HepG2 (cell line): ENCODE data around the gene FRMD4A. TPM values are rescaled to one million over a fixed set of nuclear protein-coding genes. Genes with fewer than 3 reads are reported as not detected.
A peak's percentile ranks its signal among the peaks of the same experiment; 100 is the strongest.

Experiments used
- ELF3 ChIP-seq: IDR thresholded peaks from 2 replicates; pipeline ENCODE4 v1.6.1; 2016; ENCODE audit warnings: missing genetic modification reagents, missing compliant biosample characterization
- ELF4 ChIP-seq: sonication (generic); formaldehyde crosslinking; IDR thresholded peaks from 2 replicates; pipeline ENCODE4 v1.5.0; 2020; ENCODE audit warnings: missing genetic modification reagents, mild to moderate bottlenecking, moderate library complexity, borderline replicate concordance
- HIC2 ChIP-seq: sonication (generic); formaldehyde crosslinking; IDR thresholded peaks from 2 replicates; pipeline ENCODE4 v1.9.0; 2022; ENCODE audit warnings: low read depth, missing genetic modification reagents
- KDM5A ChIP-seq: fragments of 200-600 bp; sonication (generic); IDR thresholded peaks from 2 replicates; pipeline ENCODE4 v1.7.0; 2018; ENCODE audit warnings: antibody characterized with exemption, mild to moderate bottlenecking, low read length, borderline replicate concordance
- NFATC3 ChIP-seq: sonication (generic); formaldehyde crosslinking; IDR thresholded peaks from 2 replicates; pipeline ENCODE4 v1.5.1; 2020; ENCODE audit warnings: mild to moderate bottlenecking, missing genetic modification reagents
- SALL1 ChIP-seq: sonication (generic); formaldehyde crosslinking; IDR thresholded peaks from 2 replicates; pipeline ENCODE4 v1.8.0; 2022; ENCODE audit warnings: mild to moderate bottlenecking, missing genetic modification reagents
- TMF1 ChIP-seq: sonication (generic); formaldehyde crosslinking; IDR thresholded peaks from 2 replicates; pipeline ENCODE4 v1.8.1; 2022; ENCODE audit warnings: low read depth, missing genetic modification reagents
- ZBTB7A ChIP-seq: sonication (generic); formaldehyde crosslinking; IDR thresholded peaks from 2 replicates; pipeline ENCODE4 v1.8.0; 2022; ENCODE audit warnings: mild to moderate bottlenecking, missing genetic modification reagents
- ZNF138 ChIP-seq: sonication (generic); formaldehyde crosslinking; IDR thresholded peaks from 2 replicates; pipeline ENCODE4 v1.5.0; 2020; ENCODE audit warnings: mild to moderate bottlenecking, low read depth, missing genetic modification reagents
- ZNF256 ChIP-seq: sonication (generic); formaldehyde crosslinking; conservative IDR thresholded peaks from 2 replicates; pipeline ENCODE4 v1.4.0; 2020; ENCODE audit warnings: missing genetic modification reagents
- ZNF510 ChIP-seq: sonication (generic); formaldehyde crosslinking; IDR thresholded peaks from 2 replicates; pipeline ENCODE4 v1.4.0; 2020; ENCODE audit warnings: low read depth, mild to moderate bottlenecking, missing genetic modification reagents
- ZNF879 ChIP-seq: sonication (generic); formaldehyde crosslinking; IDR thresholded peaks from 2 replicates; pipeline ENCODE4 v1.8.1; 2023; ENCODE audit warnings: missing genetic modification reagents
- polyA plus RNA-seq, 8 experiments: library from polyadenylated mRNA; depleted of rRNA in 3 of 8; stranded (reverse) in 7 of 8; unstranded in 1 of 8; fragments of >200 nt; fragmentation: Illumina TruSeq in 4 of 8; extraction: Trizol in 4 of 8; gene quantifications; 2 replicates each; pipeline versions ENCODE4 v1.2.1 to v1.2.3, GENCODE V29; 2011 to 2016; ENCODE audit warnings: low read depth in 4 of 8, missing spikeins in 1 of 8, mixed read lengths in 1 of 8; ENCODE audit not compliant: insufficient read depth in 1 of 8
- total RNA-seq, 5 experiments: library from RNA; depleted of rRNA; stranded (reverse); fragments of >200 nt; fragmentation: Illumina TruSeq; extraction: Trizol; gene quantifications; 2 replicates each; pipeline ENCODE4 v1.2.3, GENCODE V29; 2016; ENCODE audit warnings: low read depth in 1 of 5
- TF ChIP-seq, protein P1 (sequence below): sonication (generic); formaldehyde crosslinking; IDR thresholded peaks from 2 replicates; pipeline ENCODE4 v1.5.1; 2020; ENCODE audit warnings: mild to moderate bottlenecking, missing genetic modification reagents, borderline replicate concordance
- TF ChIP-seq, protein P2 (sequence below): sonication (generic); formaldehyde crosslinking; IDR thresholded peaks from 2 replicates; pipeline ENCODE4 v1.5.1; 2020; ENCODE audit warnings: missing genetic modification reagents, mild to moderate bottlenecking, borderline replicate concordance
- TF ChIP-seq, protein P3 (sequence below): sonication (generic); formaldehyde crosslinking; IDR thresholded peaks from 2 replicates; pipeline ENCODE4 v1.4.0; 2020; ENCODE audit warnings: missing genetic modification reagents
- TF ChIP-seq, protein P4 (sequence below): sonication (generic); formaldehyde crosslinking; IDR thresholded peaks from 2 replicates; pipeline ENCODE4 v1.9.0; 2021; ENCODE audit warnings: missing genetic modification reagents, mild to moderate bottlenecking, borderline replicate concordance
- TF ChIP-seq, protein P5 (sequence below): sonication (generic); formaldehyde crosslinking; IDR thresholded peaks from 2 replicates; pipeline ENCODE4 v1.4.0; 2020; ENCODE audit warnings: missing genetic modification reagents

The FRMD4A gene
- total and polyA plus RNA-seq, 2 of the 13 experiments (the other 11 are each of a cell fraction or from before 2014, with no cell fraction given): 0.09 to 0.26 TPM

- TF ChIP-seq KDM5A: no peak
- no peak for TF ChIP-seq TMF1 (CRISPR knock-in tag)
- peak; percentile 55; the same call in 1 of the 2 replicates for TF ChIP-seq SALL1
- TF ChIP-seq ELF4: no peak
- no peak for TF ChIP-seq ZNF256 (CRISPR knock-in tag)
- no peak for TF ChIP-seq HIC2 (CRISPR knock-in tag)
- 0 out of 2 replicates have a peak, but pooled peaks have one; percentile 54 for TF ChIP-seq ELF3 (CRISPR knock-in tag)
- TF ChIP-seq, protein P1, sequence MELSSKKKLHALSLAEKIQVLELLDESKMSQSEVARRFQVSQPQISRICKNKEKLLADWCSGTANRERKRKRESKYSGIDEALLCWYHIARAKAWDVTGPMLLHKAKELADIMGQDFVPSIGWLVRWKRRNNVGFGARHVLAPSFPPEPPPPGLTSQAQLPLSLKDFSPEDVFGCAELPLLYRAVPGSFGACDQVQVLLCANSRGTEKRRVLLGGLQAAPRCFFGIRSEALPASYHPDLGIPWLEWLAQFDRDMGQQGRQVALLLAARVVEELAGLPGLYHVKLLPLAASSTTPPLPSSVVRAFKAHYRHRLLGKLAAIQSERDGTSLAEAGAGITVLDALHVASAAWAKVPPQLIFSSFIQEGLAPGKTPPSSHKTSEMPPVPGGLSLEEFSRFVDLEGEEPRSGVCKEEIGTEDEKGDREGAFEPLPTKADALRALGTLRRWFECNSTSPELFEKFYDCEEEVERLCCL: no peak
- TF ChIP-seq ZNF879 (CRISPR knock-in tag): no peak
- no peak for TF ChIP-seq ZNF138 (CRISPR knock-in tag)
- TF ChIP-seq ZBTB7A: no peak
- TF ChIP-seq ZNF510 (CRISPR knock-in tag): no peak
- TF ChIP-seq, protein P2, sequence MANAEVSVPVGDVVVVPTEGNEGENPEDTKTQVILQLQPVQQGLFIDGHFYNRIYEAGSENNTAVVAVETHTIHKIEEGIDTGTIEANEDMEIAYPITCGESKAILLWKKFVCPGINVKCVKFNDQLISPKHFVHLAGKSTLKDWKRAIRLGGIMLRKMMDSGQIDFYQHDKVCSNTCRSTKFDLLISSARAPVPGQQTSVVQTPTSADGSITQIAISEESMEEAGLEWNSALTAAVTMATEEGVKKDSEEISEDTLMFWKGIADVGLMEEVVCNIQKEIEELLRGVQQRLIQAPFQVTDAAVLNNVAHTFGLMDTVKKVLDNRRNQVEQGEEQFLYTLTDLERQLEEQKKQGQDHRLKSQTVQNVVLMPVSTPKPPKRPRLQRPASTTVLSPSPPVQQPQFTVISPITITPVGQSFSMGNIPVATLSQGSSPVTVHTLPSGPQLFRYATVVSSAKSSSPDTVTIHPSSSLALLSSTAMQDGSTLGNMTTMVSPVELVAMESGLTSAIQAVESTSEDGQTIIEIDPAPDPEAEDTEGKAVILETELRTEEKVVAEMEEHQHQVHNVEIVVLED (CRISPR knock-in tag): no peak
- no peak for TF ChIP-seq NFATC3 (CRISPR knock-in tag)
- TF ChIP-seq, protein P3, sequence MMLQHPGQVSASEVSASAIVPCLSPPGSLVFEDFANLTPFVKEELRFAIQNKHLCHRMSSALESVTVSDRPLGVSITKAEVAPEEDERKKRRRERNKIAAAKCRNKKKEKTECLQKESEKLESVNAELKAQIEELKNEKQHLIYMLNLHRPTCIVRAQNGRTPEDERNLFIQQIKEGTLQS (CRISPR knock-in tag): no peak
- TF ChIP-seq, protein P4, sequence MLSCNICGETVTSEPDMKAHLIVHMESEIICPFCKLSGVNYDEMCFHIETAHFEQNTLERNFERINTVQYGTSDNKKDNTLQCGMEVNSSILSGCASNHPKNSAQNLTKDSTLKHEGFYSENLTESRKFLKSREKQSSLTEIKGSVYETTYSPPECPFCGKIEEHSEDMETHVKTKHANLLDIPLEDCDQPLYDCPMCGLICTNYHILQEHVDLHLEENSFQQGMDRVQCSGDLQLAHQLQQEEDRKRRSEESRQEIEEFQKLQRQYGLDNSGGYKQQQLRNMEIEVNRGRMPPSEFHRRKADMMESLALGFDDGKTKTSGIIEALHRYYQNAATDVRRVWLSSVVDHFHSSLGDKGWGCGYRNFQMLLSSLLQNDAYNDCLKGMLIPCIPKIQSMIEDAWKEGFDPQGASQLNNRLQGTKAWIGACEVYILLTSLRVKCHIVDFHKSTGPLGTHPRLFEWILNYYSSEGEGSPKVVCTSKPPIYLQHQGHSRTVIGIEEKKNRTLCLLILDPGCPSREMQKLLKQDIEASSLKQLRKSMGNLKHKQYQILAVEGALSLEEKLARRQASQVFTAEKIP (CRISPR knock-in tag): no peak
- TF ChIP-seq, protein P5, sequence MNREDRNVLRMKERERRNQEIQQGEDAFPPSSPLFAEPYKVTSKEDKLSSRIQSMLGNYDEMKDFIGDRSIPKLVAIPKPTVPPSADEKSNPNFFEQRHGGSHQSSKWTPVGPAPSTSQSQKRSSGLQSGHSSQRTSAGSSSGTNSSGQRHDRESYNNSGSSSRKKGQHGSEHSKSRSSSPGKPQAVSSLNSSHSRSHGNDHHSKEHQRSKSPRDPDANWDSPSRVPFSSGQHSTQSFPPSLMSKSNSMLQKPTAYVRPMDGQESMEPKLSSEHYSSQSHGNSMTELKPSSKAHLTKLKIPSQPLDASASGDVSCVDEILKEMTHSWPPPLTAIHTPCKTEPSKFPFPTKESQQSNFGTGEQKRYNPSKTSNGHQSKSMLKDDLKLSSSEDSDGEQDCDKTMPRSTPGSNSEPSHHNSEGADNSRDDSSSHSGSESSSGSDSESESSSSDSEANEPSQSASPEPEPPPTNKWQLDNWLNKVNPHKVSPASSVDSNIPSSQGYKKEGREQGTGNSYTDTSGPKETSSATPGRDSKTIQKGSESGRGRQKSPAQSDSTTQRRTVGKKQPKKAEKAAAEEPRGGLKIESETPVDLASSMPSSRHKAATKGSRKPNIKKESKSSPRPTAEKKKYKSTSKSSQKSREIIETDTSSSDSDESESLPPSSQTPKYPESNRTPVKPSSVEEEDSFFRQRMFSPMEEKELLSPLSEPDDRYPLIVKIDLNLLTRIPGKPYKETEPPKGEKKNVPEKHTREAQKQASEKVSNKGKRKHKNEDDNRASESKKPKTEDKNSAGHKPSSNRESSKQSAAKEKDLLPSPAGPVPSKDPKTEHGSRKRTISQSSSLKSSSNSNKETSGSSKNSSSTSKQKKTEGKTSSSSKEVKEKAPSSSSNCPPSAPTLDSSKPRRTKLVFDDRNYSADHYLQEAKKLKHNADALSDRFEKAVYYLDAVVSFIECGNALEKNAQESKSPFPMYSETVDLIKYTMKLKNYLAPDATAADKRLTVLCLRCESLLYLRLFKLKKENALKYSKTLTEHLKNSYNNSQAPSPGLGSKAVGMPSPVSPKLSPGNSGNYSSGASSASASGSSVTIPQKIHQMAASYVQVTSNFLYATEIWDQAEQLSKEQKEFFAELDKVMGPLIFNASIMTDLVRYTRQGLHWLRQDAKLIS (CRISPR knock-in tag): no peak
These were observed 70.8 kb downstream of the FRMD4A start (continued) for GRCh38 chr10:14259696-14260566.
